Measurements from ENCODE around the gene FHIT.

Gene FHIT

GRCh38 chr3:59820352-59820934 is 1430.8 kb downstream of the FHIT start:
- in situ Hi-C loops (cut with HindIII; ENCODE audit: low sequenced_read_pairs), result no loop called here
- no peak for TF ChIP-seq CTCF (IDR thresholded peaks at IDR 0.05; ENCODE audit: low read depth, low read length, missing control alignments)
- no peak overlapping the region for H3K4me3 ChIP-seq (ENCODE audit: low read depth, low read length)
- DNase-seq (ENCODE audit: low read depth), result no peak

GRCh38 chr3:59818919-59819300 is 1432.3 kb downstream of the FHIT start:
- no peak for DNase-seq (ENCODE audit: low read depth)
- H3K4me3 ChIP-seq (ENCODE audit: low read depth, low read length), result no peak overlapping the region
- in situ Hi-C loops (cut with HindIII; ENCODE audit: low sequenced_read_pairs), result no loop called here
- no peak for TF ChIP-seq CTCF (IDR thresholded peaks at IDR 0.05; ENCODE audit: low read depth, low read length, missing control alignments)

GRCh38 chr3:59818033-59818918 is 1433.0 kb downstream of the FHIT start:
- no peak overlapping the region for H3K4me3 ChIP-seq (ENCODE audit: low read depth, low read length)
- TF ChIP-seq CTCF (IDR thresholded peaks at IDR 0.05; ENCODE audit: low read depth, low read length, missing control alignments), result no peak
- in situ Hi-C loops (cut with HindIII; ENCODE audit: low sequenced_read_pairs), result no loop called here
- peak; percentile 91 for DNase-seq (ENCODE audit: low read depth)

GRCh38 chr3:59817511-59817910 is 1433.7 kb downstream of the FHIT start:
- in situ Hi-C loops (cut with HindIII; ENCODE audit: low sequenced_read_pairs), result no loop called here

GRCh38 chr3:59816312-59816711 is 1434.9 kb downstream of the FHIT start:
- in situ Hi-C loops (cut with HindIII; ENCODE audit: low sequenced_read_pairs), result no loop called here
- TF ChIP-seq CTCF (IDR thresholded peaks at IDR 0.05; ENCODE audit: low read depth, low read length, missing control alignments), result no peak
- no peak overlapping the region for H3K4me3 ChIP-seq (ENCODE audit: low read depth, low read length)
- no peak for DNase-seq (ENCODE audit: low read depth)

More at GRCh38 chr3:59817511-59817910, 1433.7 kb downstream of the FHIT start:
- no peak overlapping the region for H3K4me3 ChIP-seq (ENCODE audit: low read depth, low read length)
- no peak for TF ChIP-seq CTCF (IDR thresholded peaks at IDR 0.05; ENCODE audit: low read depth, low read length, missing control alignments)
- no peak for DNase-seq (ENCODE audit: low read depth)

GRCh38 chr3:59813148-59813538 is 1438.1 kb downstream of the FHIT start:
- in situ Hi-C loops (cut with HindIII; ENCODE audit: low sequenced_read_pairs), result no loop called here
- H3K4me3 ChIP-seq (ENCODE audit: low read depth, low read length), result no peak overlapping the region
- no peak for TF ChIP-seq CTCF (IDR thresholded peaks at IDR 0.05; ENCODE audit: low read depth, low read length, missing control alignments)
- DNase-seq (ENCODE audit: low read depth), result no peak

Measured in astrocyte of the cerebellum (primary cell).